HepG2 (cell line): Measurements from ENCODE around the gene MEIS1.

Source experiments
- ETV5 ChIP-seq: IDR thresholded peaks from 2 replicates; pipeline ENCODE4 v1.6.1; 2018; ENCODE audit warnings: missing biosample characterization, missing genetic modification reagents, inconsistent platforms, borderline replicate concordance
- POLR2AphosphoS5 ChIP-seq: IDR thresholded peaks from 2 replicates; pipeline ENCODE4 v1.6.1; 2012; ENCODE audit warnings: low read depth, low read length
- ZBTB4 ChIP-seq: sonication (generic); formaldehyde crosslinking; IDR thresholded peaks from 2 replicates; pipeline ENCODE4 v1.4.0; 2020; ENCODE audit warnings: missing genetic modification reagents, mild to moderate bottlenecking, borderline replicate concordance
- ZC3H13 ChIP-seq: sonication (generic); formaldehyde crosslinking; IDR thresholded peaks from 2 replicates; pipeline ENCODE4 v1.8.1; 2023; ENCODE audit warnings: mild to moderate bottlenecking, missing genetic modification reagents, moderate library complexity

- TF ChIP-seq ETV5 (CRISPR knock-in tag) = no peak
- TF ChIP-seq ZC3H13 (CRISPR knock-in tag) = no peak
- no peak for TF ChIP-seq ZBTB4 (CRISPR knock-in tag)
- TF ChIP-seq POLR2AphosphoS5 = no peak
These were observed 170.1 kb downstream of the MEIS1 start for GRCh38 chr2:66604976-66605375.
